ENCODE data around the gene ODF4.

DNA sequence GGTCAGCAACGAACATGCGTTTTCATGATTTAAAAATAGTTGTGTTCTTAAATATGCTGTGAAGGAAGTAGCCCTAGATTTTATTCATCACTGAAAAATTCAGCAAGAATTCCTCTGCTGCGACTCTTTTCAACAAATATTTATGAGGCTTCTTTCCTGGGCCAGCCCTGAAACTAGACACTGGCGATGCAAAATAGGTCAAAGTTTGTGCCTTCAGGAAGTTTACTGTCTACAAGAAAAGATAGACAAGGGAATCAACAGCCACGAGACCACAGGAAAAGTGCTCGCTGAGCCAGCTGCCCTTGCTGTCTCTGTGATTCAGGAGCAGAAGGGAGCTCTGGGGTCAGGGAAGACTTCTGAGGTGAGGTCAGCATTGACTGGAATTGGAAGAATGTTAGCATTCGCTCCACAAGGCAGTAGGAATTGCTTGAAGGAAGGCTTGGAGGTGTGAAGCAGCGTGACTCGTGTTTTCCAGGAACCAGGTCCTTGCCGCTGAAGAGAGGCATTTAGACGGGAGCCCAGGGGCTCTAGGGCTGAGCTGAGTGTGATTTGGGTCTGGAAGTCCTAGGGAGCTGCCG is 45.2 kb downstream of the ODF4 start:
- TF ChIP-seq, protein P1, sequence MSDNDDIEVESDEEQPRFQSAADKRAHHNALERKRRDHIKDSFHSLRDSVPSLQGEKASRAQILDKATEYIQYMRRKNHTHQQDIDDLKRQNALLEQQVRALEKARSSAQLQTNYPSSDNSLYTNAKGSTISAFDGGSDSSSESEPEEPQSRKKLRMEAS (IDR thresholded peaks at IDR 0.05), result no peak
- TF ChIP-seq PAX8 (CRISPR knock-in tag; IDR thresholded peaks at IDR 0.05; ENCODE audit: borderline replicate concordance) (no peak), KAT2B (IDR thresholded peaks at IDR 0.05; ENCODE audit: borderline replicate concordance, low read depth, low read length) (no peak), MYC (CRISPR knock-in tag; IDR thresholded peaks at IDR 0.05; ENCODE audit: borderline replicate concordance) (no peak), ZNF12 (CRISPR knock-in tag; IDR thresholded peaks at IDR 0.05) (no peak), ZNF121 (CRISPR knock-in tag; IDR thresholded peaks at IDR 0.05) (no peak), EZH2 (conservative IDR thresholded peaks at IDR 0.05; ENCODE audit: low read depth, low read length) (no peak), YY1 (IDR thresholded peaks at IDR 0.05; ENCODE audit: insufficient read depth, insufficient replicate concordance, low read depth, low read length) (no peak)
- TF ChIP-seq, protein P2, sequence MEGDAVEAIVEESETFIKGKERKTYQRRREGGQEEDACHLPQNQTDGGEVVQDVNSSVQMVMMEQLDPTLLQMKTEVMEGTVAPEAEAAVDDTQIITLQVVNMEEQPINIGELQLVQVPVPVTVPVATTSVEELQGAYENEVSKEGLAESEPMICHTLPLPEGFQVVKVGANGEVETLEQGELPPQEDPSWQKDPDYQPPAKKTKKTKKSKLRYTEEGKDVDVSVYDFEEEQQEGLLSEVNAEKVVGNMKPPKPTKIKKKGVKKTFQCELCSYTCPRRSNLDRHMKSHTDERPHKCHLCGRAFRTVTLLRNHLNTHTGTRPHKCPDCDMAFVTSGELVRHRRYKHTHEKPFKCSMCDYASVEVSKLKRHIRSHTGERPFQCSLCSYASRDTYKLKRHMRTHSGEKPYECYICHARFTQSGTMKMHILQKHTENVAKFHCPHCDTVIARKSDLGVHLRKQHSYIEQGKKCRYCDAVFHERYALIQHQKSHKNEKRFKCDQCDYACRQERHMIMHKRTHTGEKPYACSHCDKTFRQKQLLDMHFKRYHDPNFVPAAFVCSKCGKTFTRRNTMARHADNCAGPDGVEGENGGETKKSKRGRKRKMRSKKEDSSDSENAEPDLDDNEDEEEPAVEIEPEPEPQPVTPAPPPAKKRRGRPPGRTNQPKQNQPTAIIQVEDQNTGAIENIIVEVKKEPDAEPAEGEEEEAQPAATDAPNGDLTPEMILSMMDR (CRISPR knock-in tag; IDR thresholded peaks at IDR 0.05), result no peak
- TF ChIP-seq, protein P3, sequence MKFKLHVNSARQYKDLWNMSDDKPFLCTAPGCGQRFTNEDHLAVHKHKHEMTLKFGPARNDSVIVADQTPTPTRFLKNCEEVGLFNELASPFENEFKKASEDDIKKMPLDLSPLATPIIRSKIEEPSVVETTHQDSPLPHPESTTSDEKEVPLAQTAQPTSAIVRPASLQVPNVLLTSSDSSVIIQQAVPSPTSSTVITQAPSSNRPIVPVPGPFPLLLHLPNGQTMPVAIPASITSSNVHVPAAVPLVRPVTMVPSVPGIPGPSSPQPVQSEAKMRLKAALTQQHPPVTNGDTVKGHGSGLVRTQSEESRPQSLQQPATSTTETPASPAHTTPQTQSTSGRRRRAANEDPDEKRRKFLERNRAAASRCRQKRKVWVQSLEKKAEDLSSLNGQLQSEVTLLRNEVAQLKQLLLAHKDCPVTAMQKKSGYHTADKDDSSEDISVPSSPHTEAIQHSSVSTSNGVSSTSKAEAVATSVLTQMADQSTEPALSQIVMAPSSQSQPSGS (CRISPR knock-in tag; IDR thresholded peaks at IDR 0.05), result no peak
- TF ChIP-seq, protein P4, sequence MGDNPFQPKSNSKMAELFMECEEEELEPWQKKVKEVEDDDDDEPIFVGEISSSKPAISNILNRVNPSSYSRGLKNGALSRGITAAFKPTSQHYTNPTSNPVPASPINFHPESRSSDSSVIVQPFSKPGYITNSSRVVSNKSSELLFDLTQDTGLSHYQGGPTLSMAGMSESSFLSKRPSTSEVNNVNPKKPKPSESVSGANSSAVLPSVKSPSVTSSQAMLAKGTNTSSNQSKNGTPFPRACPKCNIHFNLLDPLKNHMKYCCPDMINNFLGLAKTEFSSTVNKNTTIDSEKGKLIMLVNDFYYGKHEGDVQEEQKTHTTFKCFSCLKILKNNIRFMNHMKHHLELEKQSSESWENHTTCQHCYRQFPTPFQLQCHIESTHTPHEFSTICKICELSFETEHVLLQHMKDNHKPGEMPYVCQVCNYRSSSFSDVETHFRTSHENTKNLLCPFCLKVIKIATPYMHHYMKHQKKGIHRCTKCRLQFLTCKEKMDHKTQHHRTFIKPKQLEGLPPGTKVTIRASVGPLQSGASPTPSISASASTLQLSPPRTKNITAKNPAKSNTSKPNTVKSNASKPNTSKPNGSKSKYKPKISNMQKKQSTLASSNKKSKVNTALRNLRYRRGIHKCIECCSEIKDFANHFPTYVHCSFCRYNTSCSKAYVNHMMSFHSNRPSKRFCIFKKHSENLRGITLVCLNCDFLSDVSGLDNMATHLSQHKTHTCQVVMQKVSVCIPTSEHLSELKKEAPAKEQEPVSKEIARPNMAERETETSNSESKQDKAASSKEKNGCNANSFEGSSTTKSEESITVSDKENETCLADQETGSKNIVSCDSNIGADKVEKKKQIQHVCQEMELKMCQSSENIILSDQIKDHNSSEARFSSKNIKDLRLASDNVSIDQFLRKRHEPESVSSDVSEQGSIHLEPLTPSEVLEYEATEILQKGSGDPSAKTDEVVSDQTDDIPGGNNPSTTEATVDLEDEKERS (CRISPR knock-in tag; IDR thresholded peaks at IDR 0.05), result no peak
